ENCODE results near the gene MAP2K3.

DNA sequence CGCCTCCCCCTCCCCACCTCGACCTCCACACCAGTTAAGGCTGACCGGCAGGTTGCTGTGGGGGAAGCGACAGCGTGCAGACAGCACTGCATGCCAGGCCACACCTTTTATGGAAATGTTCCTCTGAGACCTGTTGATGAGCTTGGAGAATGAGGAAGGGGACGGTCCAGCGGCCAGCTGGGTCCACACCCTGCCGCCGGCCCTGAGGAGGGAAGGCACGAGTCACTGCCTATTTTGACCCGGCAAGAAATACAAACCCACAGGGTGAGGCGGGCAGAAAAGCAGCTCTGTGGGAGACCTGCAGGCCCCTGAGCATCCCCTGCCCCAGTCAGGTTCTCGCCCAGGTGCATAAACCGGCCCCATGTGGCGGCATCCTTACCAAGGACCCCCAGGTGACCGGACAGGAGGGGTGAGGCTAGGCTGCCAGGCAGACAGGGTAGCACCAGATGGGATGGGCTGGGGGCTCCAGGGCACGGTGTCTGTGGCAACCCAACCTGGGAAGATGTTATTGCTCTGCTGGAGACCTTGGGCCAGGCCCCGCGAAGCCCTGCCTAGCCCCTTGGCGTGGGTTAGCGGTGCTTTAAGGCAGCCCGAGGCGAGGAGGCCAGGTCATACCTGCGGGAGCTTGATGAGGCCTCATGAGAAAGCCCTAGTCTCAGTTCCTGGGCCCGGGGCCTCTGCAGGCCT lies 44.0 kb upstream of the MAP2K3 start:
- TF ChIP-seq POLR2AphosphoS5 (IDR thresholded peaks at IDR 0.05; ENCODE audit: insufficient read depth, low read depth, low read length), result no peak
- TF ChIP-seq, protein P1, sequence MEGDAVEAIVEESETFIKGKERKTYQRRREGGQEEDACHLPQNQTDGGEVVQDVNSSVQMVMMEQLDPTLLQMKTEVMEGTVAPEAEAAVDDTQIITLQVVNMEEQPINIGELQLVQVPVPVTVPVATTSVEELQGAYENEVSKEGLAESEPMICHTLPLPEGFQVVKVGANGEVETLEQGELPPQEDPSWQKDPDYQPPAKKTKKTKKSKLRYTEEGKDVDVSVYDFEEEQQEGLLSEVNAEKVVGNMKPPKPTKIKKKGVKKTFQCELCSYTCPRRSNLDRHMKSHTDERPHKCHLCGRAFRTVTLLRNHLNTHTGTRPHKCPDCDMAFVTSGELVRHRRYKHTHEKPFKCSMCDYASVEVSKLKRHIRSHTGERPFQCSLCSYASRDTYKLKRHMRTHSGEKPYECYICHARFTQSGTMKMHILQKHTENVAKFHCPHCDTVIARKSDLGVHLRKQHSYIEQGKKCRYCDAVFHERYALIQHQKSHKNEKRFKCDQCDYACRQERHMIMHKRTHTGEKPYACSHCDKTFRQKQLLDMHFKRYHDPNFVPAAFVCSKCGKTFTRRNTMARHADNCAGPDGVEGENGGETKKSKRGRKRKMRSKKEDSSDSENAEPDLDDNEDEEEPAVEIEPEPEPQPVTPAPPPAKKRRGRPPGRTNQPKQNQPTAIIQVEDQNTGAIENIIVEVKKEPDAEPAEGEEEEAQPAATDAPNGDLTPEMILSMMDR (IDR thresholded peaks at IDR 0.05; ENCODE audit: extremely low read depth in 1 of 2, insufficient read depth in 1 of 2, low read depth in 1 of 2, low read length in 2 of 2), result no peak

All from endothelial cell of umbilical vein (primary cell).